Measurements from ENCODE around the gene DHRS13.

Gene DHRS13

GRCh38 chr17:28902819-28903545 lies at the start of gene DHRS13:
TSS of gene DHRS13 (minus strand) at chr17:28903079. CDS start at chr17:28902944, 135 bp downstream.
- H3K9me3 Mint-ChIP-seq (ENCODE audit: low read depth) = no peaks in the 10 kb centered on the region

DNA sequence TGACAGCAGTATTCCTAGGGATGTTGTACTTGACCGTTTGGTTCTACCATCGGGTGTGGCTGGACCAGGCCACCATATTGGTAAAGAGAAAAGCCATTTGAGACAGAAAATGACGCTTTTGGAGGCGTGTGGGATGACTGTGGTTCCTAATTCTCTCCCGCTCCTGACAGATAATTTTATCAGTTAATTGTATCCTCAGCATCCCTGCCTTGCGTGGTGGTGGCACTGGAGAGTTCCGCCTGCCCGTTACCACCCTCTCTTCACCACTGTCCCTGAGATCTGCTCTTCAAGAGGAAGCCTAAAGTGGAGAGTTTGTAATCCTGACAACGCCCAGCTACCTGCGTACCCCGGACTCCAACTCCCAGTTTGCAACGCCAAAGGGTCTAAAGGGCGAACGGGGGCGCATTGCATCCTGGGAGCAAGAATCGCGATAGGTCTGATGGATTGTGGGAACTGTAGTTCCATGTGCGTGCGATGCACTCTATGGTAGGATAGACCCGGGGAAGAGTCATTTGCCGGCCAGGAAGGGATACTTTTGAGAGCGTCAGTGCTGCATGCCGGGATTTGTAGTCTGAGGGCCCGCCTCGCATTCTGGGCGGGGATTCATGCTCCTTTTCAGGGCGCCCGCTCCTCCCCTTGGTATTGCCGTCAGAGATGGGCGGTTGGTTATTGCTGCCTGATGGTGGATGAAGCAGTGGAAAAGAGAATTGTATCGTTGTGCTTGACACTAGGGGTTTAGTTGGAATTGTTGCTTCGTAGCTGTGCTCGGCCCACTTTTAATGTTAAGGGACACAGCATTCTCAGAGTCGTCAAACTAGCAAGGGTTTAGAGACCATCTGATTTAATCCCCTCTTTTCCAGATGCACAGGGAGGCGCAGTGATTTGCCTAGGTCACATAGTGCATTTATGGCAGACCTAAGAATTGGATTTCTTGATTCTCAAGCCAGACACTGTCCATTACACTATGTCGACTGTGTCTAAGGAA lies 49.4 kb upstream of the DHRS13 start:
- H3K9me3 Mint-ChIP-seq (ENCODE audit: low read depth) = no peaks in the 10 kb centered on the region
- H3K4me3 Mint-ChIP-seq = no peak overlapping the region
- peaks cover 4% of the 10 kb centered on the region for H3K36me3 Mint-ChIP-seq
- H3K4me1 Mint-ChIP-seq (ENCODE audit: low read depth) = peaks cover 15% of the 10 kb centered on the region
- no peaks in the 10 kb centered on the region for H3K27me3 Mint-ChIP-seq
- no peak overlapping the region for H3K27ac Mint-ChIP-seq

More at GRCh38 chr17:28902819-28903545, at the start of gene DHRS13:
- H3K27me3 Mint-ChIP-seq = no peaks in the 10 kb centered on the region
- peaks cover 34% of the 10 kb centered on the region for H3K4me1 Mint-ChIP-seq (ENCODE audit: low read depth)
- peak within 1 kb of the TSS; percentile 89 for H3K27ac Mint-ChIP-seq
- H3K4me3 Mint-ChIP-seq = peak within 1 kb of the TSS; percentile 94
- peaks cover 5% of the 10 kb centered on the region for H3K36me3 Mint-ChIP-seq

GRCh38 chr17:28951428-28951990 lies 48.6 kb upstream of the DHRS13 start, which contains the start of gene PHF12:
TSS of gene PHF12 (minus strand) at chr17:28951518. CDS start at chr17:28950960, 558 bp downstream.
- Mint-ChIP-seq H3K4me1 (ENCODE audit: low read depth) (peaks cover 22% of the 10 kb centered on the region), H3K36me3 (peaks cover 4% of the 10 kb centered on the region), H3K9me3 (ENCODE audit: low read depth) (no peaks in the 10 kb centered on the region), H3K4me3 (peak within 1 kb of the TSS; percentile 94), H3K27ac (peak within 1 kb of the TSS; percentile 93), H3K27me3 (no peaks in the 10 kb centered on the region)

DNA sequence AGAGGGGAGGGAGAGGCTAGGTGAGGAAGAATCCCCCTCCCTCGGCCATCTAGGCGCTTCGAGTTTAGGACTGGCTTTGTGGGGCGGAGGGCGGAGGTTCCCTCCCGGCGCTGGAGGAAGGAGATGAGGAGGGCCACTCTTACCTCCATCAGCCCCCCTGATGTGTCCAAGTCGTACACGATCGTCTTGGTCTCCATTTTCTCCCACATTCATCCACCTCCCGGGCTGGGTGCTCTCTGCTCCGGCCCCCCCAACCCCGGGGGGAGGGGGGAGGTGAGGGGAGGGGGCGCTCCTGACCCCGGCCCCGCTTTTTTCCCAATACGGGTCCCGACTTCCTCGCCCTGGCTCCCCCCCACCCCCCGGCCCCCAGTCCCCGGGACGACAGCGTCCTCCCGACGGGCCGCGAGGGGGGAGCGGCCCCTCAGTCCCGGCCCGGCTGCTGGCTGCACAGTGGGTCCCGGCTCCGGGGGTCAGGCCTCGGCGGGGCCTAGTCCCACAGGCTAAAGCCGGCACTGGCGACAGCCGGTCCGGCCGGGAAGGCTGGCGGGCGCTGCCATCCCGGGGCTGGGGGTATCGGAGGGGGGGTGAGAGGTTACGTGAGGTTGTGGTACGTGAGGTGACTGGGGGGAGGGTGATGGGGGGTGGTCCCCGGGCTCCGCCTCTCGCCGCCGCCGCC lies 48.0 kb upstream of the DHRS13 start:
- H3K27ac Mint-ChIP-seq = peak overlapping the region; percentile 93
- no peaks in the 10 kb centered on the region for H3K9me3 Mint-ChIP-seq (ENCODE audit: low read depth)
- H3K36me3 Mint-ChIP-seq = peaks cover 9% of the 10 kb centered on the region
- H3K4me3 Mint-ChIP-seq = peak overlapping the region; percentile 94
- H3K27me3 Mint-ChIP-seq = no peaks in the 10 kb centered on the region
- H3K4me1 Mint-ChIP-seq (ENCODE audit: low read depth) = peaks cover 28% of the 10 kb centered on the region

GRCh38 chr17:28950017-28950751 lies 47.3 kb upstream of the DHRS13 start:
- peak overlapping the region; percentile 93 for H3K27ac Mint-ChIP-seq
- no peaks in the 10 kb centered on the region for H3K9me3 Mint-ChIP-seq (ENCODE audit: low read depth)
- H3K4me1 Mint-ChIP-seq (ENCODE audit: low read depth) = peaks cover 35% of the 10 kb centered on the region
- peaks cover 10% of the 10 kb centered on the region for H3K36me3 Mint-ChIP-seq
- H3K27me3 Mint-ChIP-seq = no peaks in the 10 kb centered on the region
- H3K4me3 Mint-ChIP-seq = peak overlapping the region; percentile 94

DNA sequence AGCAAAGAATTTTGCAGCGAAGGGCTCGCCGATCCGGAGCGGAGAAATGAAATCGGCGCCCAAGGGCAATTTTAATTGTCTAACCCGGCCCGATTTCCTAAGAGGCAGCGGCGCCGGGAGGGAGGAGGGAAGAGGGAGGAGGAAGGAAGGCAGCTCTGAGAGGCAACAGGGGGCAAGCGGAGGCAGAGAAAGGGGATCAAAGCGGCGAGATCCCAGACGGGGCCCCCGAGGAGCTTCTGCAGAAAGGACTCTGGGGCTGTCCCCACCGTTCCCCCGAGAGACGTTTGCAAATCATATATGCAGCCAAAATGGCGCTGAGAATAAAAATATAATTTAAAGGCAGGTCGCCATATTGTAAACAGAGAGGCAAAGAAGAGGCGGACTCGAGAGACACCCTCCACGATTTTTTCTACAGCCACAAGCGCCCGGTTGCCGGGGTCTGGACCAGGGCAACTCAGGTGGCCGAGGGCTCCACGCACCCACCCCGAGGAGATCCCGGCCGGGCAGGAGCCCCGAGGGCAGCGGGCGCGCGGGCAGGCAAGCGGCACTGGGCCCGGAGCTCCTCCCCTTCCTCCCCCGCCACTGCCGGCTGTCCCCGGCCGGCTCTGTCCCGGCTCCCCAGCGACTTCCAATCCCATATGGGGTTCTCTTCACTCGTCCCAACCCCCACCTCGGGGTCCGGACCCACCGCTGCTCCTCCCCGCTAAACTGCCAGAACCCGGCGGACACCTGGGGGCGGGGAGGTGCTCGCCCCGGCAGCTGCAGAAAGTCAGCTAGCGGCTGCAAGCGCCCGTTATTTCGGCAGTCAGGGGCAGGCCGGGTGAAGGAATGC lies 46.5 kb upstream of the DHRS13 start:
- H3K4me1 Mint-ChIP-seq (ENCODE audit: low read depth) = peaks cover 42% of the 10 kb centered on the region
- H3K4me3 Mint-ChIP-seq = peak overlapping the region; percentile 94
- H3K27me3 Mint-ChIP-seq = no peaks in the 10 kb centered on the region
- peaks cover 12% of the 10 kb centered on the region for H3K36me3 Mint-ChIP-seq
- H3K9me3 Mint-ChIP-seq (ENCODE audit: low read depth) = no peaks in the 10 kb centered on the region
- peak overlapping the region; percentile 93 for H3K27ac Mint-ChIP-seq

GRCh38 chr17:28948873-28949184 lies 46.0 kb upstream of the DHRS13 start:
- Mint-ChIP-seq H3K36me3 (peaks cover 14% of the 10 kb centered on the region), H3K27ac (peak overlapping the region; percentile 92), H3K4me1 (ENCODE audit: low read depth) (peaks cover 48% of the 10 kb centered on the region), H3K9me3 (ENCODE audit: low read depth) (no peaks in the 10 kb centered on the region), H3K4me3 (peak overlapping the region; percentile 94), H3K27me3 (no peaks in the 10 kb centered on the region)

DNA sequence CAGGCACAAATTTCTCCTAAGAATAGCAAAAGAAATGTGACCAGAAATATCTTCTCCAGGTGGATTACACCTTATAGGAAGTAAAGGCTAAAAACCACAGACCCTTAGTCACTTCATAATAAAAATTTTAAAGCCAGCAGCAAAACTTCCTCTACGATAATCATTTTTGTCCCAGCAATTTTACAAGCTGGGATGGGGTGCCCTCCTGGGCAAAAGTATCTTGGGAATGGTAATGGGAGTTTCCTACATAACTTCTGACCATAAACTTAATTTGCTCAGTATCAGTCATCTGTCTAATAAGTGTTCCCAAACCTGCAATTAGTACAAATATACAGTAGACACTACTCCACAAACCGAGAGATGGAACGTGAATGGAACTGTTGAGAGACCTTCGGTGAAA lies 45.5 kb upstream of the DHRS13 start:
- no peaks in the 10 kb centered on the region for H3K9me3 Mint-ChIP-seq (ENCODE audit: low read depth)
- peaks cover 53% of the 10 kb centered on the region for H3K4me1 Mint-ChIP-seq (ENCODE audit: low read depth)
- no peaks in the 10 kb centered on the region for H3K27me3 Mint-ChIP-seq
- peak overlapping the region; percentile 94 for H3K4me3 Mint-ChIP-seq
- peaks cover 16% of the 10 kb centered on the region for H3K36me3 Mint-ChIP-seq
- H3K27ac Mint-ChIP-seq = peak overlapping the region; percentile 92

DNA sequence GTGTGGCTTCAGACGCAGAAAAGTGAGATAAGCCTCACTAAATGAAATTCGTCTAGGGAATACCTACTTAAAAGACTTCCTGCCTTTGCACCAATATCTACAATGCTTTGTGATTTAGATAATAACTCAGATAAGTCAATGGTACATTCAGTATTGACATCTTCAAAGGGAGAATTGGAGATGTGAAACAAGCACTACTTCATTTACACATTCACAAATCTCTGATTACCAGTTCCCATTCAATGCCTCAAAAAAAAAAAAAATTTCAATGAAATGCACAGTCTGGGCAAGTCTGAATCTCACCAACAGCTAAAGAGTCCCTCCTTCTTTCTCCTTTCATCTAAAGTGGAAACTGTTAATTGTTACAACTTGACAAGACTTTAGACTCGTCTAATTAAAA lies 44.8 kb upstream of the DHRS13 start:
- Mint-ChIP-seq H3K27me3 (no peaks in the 10 kb centered on the region), H3K36me3 (peaks cover 16% of the 10 kb centered on the region), H3K4me3 (peak overlapping the region; percentile 94), H3K4me1 (ENCODE audit: low read depth) (peaks cover 59% of the 10 kb centered on the region), H3K9me3 (ENCODE audit: low read depth) (no peaks in the 10 kb centered on the region), H3K27ac (peak overlapping the region; percentile 92)

- Mint-ChIP-seq H3K9me3 (ENCODE audit: low read depth) (no peaks in the 10 kb centered on the region), H3K36me3 (peaks cover 16% of the 10 kb centered on the region), H3K27ac (peak overlapping the region; percentile 88), H3K27me3 (no peaks in the 10 kb centered on the region), H3K4me1 (ENCODE audit: low read depth) (peaks cover 69% of the 10 kb centered on the region), H3K4me3 (peak overlapping the region; percentile 83)
These were observed 43.4 kb upstream of the DHRS13 start for GRCh38 chr17:28946239-28946638.

GRCh38 chr17:28944862-28945741 lies 42.2 kb upstream of the DHRS13 start:
- peak overlapping the region; percentile 33 for H3K4me3 Mint-ChIP-seq

GRCh38 chr17:28944343-28944742 lies 41.5 kb upstream of the DHRS13 start:
- Mint-ChIP-seq H3K4me1 (ENCODE audit: low read depth) (peaks cover 88% of the 10 kb centered on the region), H3K9me3 (ENCODE audit: low read depth) (no peaks in the 10 kb centered on the region), H3K36me3 (peaks cover 16% of the 10 kb centered on the region), H3K27me3 (no peaks in the 10 kb centered on the region), H3K4me3 (peak overlapping the region; percentile 20), H3K27ac (no peak overlapping the region)

More at GRCh38 chr17:28944862-28945741, 42.2 kb upstream of the DHRS13 start:
- Mint-ChIP-seq H3K4me1 (ENCODE audit: low read depth) (peaks cover 80% of the 10 kb centered on the region), H3K27ac (peak overlapping the region; percentile 88), H3K9me3 (ENCODE audit: low read depth) (no peaks in the 10 kb centered on the region), H3K36me3 (peaks cover 16% of the 10 kb centered on the region), H3K27me3 (no peaks in the 10 kb centered on the region)
